Pons (tissue), 1 donor: ENCODE data around the gene RPTOR.
A peak's percentile ranks its signal among the peaks of the same experiment; 100 is the strongest.

Source experiments
- DNase-seq: peaks from one replicate; pipeline ENCODE4 v3.0.0-alpha.2; 2016; ENCODE audit warnings: low spot score

The RPTOR gene

DNA sequence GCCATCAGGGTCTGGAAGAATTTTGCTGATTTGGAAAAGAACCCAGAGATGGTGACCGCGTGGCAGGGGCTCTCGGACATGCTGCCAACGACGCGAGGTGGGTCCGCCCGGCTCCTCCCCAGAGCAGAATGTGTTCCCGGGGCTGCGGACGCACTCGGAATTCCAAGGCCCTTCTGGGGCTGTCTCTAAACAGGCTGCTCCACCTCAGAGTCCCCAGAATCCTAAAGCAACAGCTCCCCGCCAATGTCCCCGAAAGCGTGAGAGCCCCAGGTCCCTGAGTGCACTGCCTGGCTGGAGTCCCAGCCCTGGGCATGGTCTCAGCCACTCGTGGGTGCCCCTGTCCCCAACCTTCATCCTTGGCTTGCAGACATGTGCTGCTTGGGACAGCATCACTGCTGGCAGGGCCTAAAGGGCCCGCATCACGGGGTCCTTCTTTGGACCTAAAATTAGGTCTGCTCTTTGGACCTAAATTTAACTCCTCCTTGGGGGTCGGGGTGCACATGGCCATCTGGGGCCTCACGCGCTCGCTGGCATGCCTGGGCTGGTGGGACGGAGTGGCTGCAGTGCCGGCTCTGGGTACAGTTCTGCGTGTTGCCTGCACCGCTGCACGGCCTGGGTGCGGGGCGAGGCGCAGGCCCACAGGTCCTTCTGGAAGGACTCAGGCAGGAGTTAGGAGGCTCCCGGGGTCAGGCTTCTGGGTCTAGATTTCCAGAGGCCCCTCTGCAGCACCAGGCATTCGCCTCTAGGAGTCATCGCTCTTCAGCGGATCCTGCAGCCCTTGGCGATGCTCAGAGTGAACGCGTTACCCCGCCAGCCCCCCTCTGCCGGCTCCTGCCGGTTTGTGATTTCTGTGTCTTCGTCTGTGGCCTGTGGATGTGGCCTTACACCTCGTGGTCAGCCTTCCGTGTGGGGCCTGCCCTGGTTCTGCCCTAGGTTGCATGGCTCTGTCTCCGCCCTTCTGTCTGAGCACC, 405.1 kb downstream of the RPTOR start:
- no peak for DNase-seq

DNA sequence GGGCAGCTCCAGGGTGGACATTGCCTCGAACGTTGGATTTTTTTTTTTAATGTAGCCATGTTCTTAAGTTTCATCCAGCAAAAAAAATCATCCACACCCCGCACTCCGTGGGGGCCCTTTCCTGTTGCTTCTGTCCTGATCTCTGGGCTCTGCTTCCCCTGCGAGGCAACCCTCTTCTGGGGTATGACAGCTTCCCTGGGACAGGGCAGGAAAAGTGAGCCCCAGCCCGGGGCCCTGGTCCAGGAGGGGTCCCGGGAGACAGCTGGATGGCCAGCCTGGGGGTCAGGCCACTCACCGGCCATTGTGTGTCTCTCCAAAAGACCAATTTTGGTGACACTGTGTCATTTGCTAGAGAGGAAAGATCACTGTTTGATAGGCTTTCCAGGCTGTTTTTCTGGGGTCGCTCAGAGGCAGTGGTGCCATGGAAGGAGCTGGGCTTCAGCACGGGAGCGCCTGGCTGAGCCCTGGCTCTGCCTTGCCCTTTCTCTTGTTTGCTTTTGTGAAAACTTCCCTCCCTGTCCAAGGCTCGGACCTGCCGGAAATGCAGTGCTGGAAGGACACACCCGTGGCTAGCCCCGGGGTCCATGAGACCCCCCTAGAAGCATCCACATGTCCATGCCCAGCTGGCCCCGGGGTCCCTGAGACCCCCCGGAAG, 406.0 kb downstream of the RPTOR start:
- no peak for DNase-seq

GRCh38 chr17:80951121-80952090, 406.8 kb downstream of the RPTOR start:
- no peak for DNase-seq

DNA sequence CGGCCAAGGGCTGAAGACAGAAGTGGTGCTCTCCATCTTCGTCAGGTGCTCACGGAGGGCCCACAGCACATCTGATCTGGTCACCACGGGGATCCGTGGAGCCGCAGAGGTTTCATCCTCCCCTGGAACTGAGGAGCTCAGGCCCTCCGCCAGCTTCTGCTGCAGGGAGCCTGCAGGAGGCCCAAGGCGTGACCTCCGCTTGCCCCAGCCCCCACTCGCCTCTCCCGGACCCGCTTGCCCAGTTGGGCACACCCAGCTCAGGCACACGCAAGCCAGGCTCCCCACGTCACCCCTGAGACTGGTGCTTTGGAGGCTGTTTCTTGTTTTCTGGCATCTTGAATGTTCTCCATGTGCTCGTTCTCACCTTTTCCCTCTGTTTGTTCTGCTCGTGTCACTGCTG, 407.7 kb downstream of the RPTOR start:
- DNase-seq = no peak

DNA sequence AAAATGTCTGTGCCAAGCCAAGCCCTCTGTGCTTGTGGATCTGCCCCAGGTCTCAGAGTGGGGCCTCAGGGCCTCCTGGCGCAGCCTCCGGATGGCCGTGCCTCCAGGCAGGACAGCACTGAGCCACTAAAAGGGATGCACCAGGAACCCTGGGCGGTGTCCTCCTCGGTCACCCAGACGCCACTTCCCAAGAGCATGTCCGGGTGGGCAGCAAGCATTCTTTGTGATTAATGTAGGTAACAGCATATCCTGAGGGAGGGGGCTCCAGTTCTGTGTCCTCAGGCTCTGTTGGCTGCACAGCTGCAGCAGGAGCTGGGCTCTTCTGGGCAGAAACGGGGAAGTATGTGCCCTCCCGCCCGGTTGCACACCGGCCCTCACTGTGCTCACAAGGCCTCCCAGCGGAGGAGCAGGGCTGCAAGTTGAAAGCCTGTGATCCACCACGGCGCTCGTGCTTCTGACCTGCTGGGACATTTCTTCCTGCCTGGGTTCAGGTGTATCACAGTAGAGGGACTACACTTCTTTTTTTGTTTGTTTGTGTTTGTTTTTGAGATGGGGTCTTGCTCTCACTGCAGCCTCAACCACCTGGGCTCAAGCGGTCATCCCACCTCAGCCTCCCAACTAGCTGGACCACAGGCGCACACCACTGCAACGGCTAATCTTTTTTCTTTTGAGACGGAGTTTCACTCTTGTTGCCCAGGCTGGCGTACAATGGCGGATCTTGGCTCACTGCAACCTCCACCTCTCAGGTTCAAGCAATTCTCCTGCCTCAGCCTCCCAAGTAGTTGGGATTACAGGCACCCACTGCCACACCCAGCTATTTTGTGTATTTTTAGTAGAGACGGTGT, 409.1 kb downstream of the RPTOR start:
- no peak for DNase-seq

- DNase-seq = no peak
Measured at GRCh38 chr17:80955078-80955477, 410.4 kb downstream of the RPTOR start.

DNA sequence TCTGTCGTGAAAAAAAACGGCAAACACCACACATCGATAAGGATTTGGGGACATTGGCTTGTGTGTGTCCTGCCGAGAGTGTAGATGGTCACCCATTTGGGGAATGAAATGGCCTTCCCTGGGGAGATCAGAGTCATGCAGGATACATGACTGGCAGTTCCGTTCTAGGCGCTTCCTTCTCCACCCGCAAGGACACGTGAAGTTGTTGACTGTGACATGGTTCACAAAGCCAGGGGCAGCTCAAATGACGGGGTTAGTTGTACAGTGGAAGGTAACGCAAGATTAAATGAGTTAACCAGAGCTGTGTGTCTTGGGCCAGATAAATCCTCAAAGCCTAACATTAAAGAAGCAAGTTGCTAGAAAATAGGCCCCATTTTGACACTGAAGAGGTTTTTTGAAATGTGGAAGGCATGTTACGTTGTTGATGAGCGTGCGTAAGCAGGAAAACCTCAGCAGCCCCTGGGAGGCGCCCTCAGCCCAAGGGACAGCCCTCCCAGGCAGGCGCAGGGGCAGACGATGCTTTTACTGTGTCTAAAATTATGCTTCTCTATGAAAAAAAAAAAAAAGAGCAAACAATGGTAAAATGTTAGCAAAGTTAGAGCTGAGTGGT, 411.1 kb downstream of the RPTOR start:
- DNase-seq = no peak

DNA sequence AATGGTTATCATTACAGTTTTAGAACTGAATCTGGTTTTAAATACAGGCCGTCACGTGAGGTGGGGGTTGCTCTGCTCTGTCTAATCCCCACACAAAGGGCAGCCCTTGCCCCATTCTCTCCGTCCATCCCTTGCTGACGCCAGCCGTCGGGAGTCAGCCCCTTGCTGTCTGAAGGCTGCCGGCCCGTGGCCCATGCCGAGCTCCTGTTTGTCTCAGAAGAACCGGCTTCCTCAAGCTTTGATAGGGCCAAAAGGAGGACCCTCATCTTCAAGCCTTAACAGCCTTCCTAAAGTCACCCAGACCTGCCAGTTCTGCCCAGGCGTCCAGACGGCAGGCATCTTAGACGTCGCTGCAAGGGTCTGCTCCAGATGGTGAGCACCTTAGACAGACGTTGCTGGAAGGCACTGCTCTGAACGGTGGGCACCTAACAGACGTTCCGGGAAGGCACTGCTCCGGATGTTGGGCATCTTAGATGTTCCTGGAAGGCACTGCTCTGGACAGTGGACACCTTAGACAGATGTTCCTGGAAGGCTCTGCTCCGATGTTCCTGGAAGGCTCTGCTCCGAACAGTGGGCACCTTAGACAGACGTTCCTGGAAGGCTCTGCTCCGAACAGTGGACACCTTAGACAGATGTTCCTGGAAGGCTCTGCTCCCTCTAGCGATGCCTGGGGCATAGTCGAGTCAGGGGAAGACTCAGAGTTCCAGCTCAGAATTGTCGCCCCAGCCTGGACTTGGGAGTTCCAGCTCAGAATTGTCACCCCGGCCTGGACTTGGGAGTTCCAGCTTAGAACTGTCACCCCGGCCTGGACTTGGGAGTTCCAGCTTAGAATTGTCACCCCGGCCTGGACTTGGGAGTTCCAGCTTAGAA, 411.9 kb downstream of the RPTOR start:
- DNase-seq = no peak

DNA sequence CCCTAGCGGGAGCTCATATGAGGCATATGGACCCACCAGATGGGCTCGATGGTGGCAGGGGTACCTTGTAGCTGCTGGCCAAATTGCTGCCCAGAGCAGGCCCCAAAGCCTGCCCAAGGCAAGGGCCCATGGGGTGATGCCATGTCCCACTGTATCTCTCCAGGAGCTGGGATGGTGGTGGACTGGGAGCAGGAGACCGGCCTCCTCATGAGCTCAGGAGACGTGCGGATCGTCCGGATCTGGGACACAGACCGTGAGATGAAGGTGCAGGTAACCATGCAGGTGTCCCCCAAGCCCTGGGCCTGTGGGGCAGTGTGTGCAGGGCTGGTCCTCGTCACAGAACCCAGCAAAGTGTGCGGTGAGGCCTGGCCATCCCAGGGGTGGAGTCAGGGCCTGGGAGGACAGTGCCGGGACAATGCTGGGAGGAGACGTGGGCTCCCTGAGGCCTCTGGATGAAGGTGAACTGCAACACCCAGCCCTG, 412.9 kb downstream of the RPTOR start:
- no peak for DNase-seq

GRCh38 chr17:80959330-80960036, 414.8 kb downstream of the RPTOR start:
- DNase-seq = peak; percentile 47

DNA sequence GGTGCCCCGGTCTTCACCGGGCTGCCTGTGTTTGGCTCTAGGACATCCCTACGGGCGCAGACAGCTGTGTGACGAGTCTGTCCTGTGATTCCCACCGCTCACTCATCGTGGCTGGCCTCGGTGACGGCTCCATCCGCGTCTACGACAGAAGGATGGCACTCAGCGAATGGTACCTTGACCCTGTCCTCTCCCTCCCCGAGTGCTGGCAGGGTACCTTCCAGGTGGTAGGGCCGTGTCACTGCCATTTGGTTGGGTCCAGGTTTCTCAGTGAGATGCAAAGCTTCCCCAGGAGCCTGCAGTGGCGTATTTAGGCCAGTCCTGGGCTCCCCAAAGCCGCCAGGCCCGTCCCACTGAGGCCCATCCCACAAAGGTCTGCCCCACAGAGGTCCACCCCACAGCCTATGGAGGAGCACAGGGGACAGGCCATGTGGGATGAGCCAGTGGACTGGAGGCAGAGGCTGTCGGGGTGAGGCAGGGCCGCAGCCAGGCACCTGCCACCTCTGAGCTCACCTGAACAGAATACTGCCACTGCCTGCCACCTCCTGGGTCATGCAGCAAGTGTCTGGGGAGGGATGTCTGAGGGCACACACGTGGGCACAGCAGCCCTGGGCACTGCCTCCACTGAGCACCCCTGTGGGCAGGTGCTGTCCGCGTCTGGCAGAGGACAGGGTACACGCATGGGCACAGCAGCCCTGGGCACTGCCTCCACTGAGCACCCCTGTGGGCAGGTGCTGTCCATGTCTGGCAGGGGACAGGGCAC, 415.6 kb downstream of the RPTOR start:
- no peak for DNase-seq

- DNase-seq = no peak
Measured at GRCh38 chr17:80960797-80961452, 416.3 kb downstream of the RPTOR start.

DNA sequence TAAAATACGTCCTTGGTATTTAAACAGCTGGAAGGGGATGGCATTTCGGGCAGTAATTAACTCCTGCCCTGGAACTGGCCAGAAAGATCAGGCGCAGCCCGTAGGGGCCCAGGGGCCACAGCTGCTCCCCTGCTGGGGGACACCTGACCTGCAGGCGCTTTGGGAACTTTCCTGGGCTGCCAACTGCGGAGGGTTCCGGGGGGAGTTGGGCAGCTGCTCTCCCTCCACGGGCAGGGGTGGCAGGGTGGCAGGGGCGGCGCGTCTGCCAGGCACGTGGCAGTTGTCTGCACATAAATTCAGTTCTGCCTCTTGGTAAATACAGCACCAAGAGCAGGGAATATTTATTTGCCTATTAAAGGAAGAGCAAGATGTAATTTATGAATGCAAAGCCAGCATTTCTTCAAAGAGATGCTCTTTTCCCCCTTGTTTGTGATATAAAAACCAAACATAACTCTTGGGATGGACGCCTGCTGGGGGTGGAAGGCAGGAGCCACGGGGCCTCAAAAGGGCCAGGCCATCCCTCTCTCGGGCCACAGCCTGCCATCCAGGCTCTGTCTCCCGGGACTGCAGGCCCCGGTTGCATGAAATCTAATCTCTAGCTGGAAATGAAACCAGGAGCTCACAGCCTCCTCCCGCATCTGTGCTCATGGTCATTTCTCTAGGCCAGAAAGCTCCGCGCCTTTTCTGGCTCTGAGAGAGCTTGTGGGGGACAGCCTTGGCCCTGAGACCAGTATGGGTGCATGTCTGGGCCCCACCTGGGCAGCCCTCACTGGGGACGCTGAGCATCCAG, 417.1 kb downstream of the RPTOR start:
- no peak for DNase-seq

DNA sequence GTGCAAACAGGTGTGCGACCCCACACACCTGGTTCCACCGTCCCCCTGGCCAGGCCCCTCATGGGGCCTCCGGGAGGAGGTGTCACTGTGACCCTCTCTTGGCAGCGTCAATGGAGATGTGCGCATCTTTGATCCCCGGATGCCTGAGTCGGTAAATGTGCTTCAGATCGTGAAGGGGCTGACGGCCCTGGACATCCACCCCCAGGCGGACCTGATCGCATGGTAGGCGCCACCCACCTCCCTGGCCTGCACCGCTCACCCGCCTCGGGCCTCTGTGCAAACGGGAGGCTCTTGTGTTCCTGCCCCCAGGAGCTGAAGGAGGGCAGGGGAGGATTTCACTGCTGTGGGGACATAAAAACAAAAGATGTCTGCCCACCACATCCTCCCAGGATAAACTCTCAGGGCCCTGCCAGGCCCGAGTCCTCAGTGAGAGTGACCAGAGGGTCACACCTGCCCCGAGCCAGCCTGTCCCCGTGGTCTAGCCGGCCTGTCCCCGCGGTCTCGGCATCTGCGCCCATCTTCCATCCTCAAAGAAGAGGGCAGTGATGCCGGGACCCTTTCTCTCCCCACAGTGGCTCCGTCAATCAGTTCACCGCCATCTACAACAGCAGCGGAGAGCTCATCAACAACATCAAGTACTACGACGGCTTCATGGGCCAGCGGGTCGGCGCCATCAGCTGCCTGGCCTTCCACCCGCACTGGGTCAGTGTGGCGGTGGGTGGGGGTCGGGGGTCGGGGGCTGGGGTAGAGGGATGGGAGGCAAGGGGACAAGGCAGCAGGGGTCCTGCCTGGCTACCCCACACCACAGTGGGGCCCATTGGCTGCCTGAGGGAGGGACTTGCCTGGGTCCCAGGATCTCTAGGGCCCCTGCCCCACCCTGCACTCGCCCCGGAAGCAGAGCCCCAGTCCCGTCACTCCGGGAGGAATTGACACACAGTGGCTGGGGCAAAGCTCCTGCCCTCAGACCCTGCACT, 418.0 kb downstream of the RPTOR start:
- no peak for DNase-seq

GRCh38 chr17:80963812-80964543, 419.3 kb downstream of the RPTOR start:
- no peak for DNase-seq
